Right cardiac atrium (tissue), 5 donors: ENCODE results near the gene DTYMK. TPM values are rescaled to one million over a fixed set of nuclear protein-coding genes. Genes with fewer than 3 reads are reported as not detected.

Source experiments
- ATAC-seq, 2 donors: fragments of 200-7000 bp; cut with Tn5 transposase; one replicate each; pipeline versions ENCODE4 v1.8.0 to v1.9.1; 2020; ENCODE audit warnings: moderate library complexity in 2 of 2, mild to moderate bottlenecking in 1 of 2
- DNase-seq, 3 donors: peaks; one replicate each; pipeline ENCODE4 v3.0.0-alpha.2; 2020
- H3K27ac ChIP-seq: one replicate; pipeline ENCODE4 v1.5.1; 2013; ENCODE audit warnings: mild to moderate bottlenecking, low read length, control low read depth, moderate library complexity
- H3K27me3 ChIP-seq: one replicate; pipeline ENCODE4 v1.6.1; 2013; ENCODE audit not compliant: control insufficient read depth, insufficient read depth
- H3K4me1 ChIP-seq: one replicate; pipeline ENCODE4 v1.6.1; 2013; ENCODE audit warnings: low read length; ENCODE audit not compliant: control insufficient read depth, insufficient read depth
- H3K4me3 ChIP-seq: one replicate; pipeline ENCODE4 v1.5.1; 2013; ENCODE audit warnings: low read length, control low read depth
- H3K9me3 ChIP-seq: one replicate; pipeline ENCODE4 v1.6.1; 2013; ENCODE audit warnings: low read length; ENCODE audit not compliant: control insufficient read depth
- WGBS: extraction: QIAGEN DNeasy Blood & Tissue Kit; methylation state at CpG from one replicate; pipeline ENCODE4 v1.1.7; 2013; 5-methylcytosine and 5-hydroxymethylcytosine counted together
- intact Hi-C, 4 donors: fragments of 100-400 bp; cut with DNase I; formaldehyde crosslinking; loops; one replicate each; pipeline versions ENCODE4 v1.11.0 to v1.14.0; 2022 to 2023
- polyA plus RNA-seq: library from polyadenylated mRNA; stranded (reverse); fragments of 200-250 nt; gene quantifications from one replicate; pipeline ENCODE4 v1.2.3, GENCODE V29; 2013
- total RNA-seq, 4 donors: library from RNA; stranded (reverse); fragmentation: NEBNext Ultra II Directional; extraction: Animal tissue kit (Norgen Biotek cat#: 25700); gene quantifications; one replicate each; pipeline ENCODE4 v1.2.1, GENCODE V29; 2021
- donor health status: healthy with polysubstance abuse.
- donor health status: DM: no; HTN: yes; CAD: no.
- donor health status: DM: no; HTN: no; CAD: no.
- donor health status: DM: no; HTN: yes; CAD: no; lungs with severe emphysema.
- donor health status: DM: yes; HTN: yes; CAD: no.

DTYMK gene
- total and polyA plus RNA-seq, 5 donors, result 7.3 to 11.4 (median 9.6) TPM

GRCh38 chr2:241645056-241645914 lies 41.3 kb downstream of the DTYMK start:
- Histone ChIP-seq H3K27ac (no peak overlapping the region), H3K27me3 (no peaks in the 10 kb centered on the region), H3K4me3 (no peak overlapping the region), H3K9me3 (no peaks in the 10 kb centered on the region), H3K4me1 (no peaks in the 10 kb centered on the region)
- DNase-seq (peak in 1 of 3 donors; percentile 19), ATAC-seq (no peak)
- intact Hi-C loops, result no loop called here
- WGBS, result 81% methylated on average over 26 of the region's 26 CpGs

- intact Hi-C loops, result no loop called here
Measured at GRCh38 chr2:241641631-241642030, 45.0 kb downstream of the DTYMK start.

GRCh38 chr2:241640165-241640795 lies 46.3 kb downstream of the DTYMK start:
- DNase-seq, result no peak
- intact Hi-C loops, result no loop called here
- Histone ChIP-seq H3K27ac (no peak overlapping the region), H3K4me3 (no peak overlapping the region), H3K4me1 (no peaks in the 10 kb centered on the region), H3K9me3 (no peaks in the 10 kb centered on the region), H3K27me3 (no peaks in the 10 kb centered on the region)
- 87% methylated on average over 8 of the region's 8 CpGs for WGBS
- ATAC-seq, result no peak

More at GRCh38 chr2:241641631-241642030, 45.0 kb downstream of the DTYMK start:
- no peak overlapping the region for H3K4me3 ChIP-seq
- H3K9me3 ChIP-seq, result no peaks in the 10 kb centered on the region
- no peaks in the 10 kb centered on the region for H3K27me3 ChIP-seq
- ATAC-seq (no peak), DNase-seq (peak in 1 of 3 donors; percentile 16)
- H3K4me1 ChIP-seq, result no peaks in the 10 kb centered on the region
- no peak overlapping the region for H3K27ac ChIP-seq
- WGBS, result 58% methylated on average over 2 of the region's 2 CpGs

GRCh38 chr2:241639385-241639784 lies 47.2 kb downstream of the DTYMK start:
- intact Hi-C loops, result loop anchor here in 2 of 4 donors (10.0 kb wide), 1 partner anchor 135 kb away; the partner anchor contains the start of gene STK25 (in 2 of the 2)
- peaks cover 2% of the 10 kb centered on the region for H3K4me1 ChIP-seq
- no peak for ATAC-seq
- H3K9me3 ChIP-seq, result no peaks in the 10 kb centered on the region
- H3K27me3 ChIP-seq, result no peaks in the 10 kb centered on the region
- no peak overlapping the region for H3K27ac ChIP-seq
- H3K4me3 ChIP-seq, result no peak overlapping the region
- no peak for DNase-seq
- WGBS, result 98% methylated on average over 7 of the region's 7 CpGs

GRCh38 chr2:241638940-241639339 lies 47.7 kb downstream of the DTYMK start:
- intact Hi-C loops, result loop anchor here in 2 of 4 donors (10.0 kb wide), 1 partner anchor 134 kb away; the partner anchor contains the start of gene STK25 (in 2 of the 2)
- H3K4me3 ChIP-seq, result no peak overlapping the region

GRCh38 chr2:241637795-241638660 lies 48.6 kb downstream of the DTYMK start:
- peak overlapping the region; percentile 88 for H3K4me3 ChIP-seq
- WGBS, result under 1% methylated on average over 67 of the region's 67 CpGs
- H3K4me1 ChIP-seq, result peaks cover 2% of the 10 kb centered on the region
- intact Hi-C loops, result loop anchor here in 2 of 4 donors (10.0 kb wide), 1 partner anchor 133 kb away; the partner anchor contains the start of gene STK25 (in 2 of the 2)
- no peaks in the 10 kb centered on the region for H3K27me3 ChIP-seq
- H3K27ac ChIP-seq, result peak overlapping the region; percentile 49
- ATAC-seq (no peak), DNase-seq (no peak)
- H3K9me3 ChIP-seq, result no peaks in the 10 kb centered on the region

More at GRCh38 chr2:241638940-241639339, 47.7 kb downstream of the DTYMK start:
- DNase-seq (peak in 1 of 3 donors; percentile 65), ATAC-seq (no peak)
- no peak overlapping the region for H3K27ac ChIP-seq
- no peaks in the 10 kb centered on the region for H3K27me3 ChIP-seq
- no peaks in the 10 kb centered on the region for H3K9me3 ChIP-seq
- H3K4me1 ChIP-seq, result peaks cover 2% of the 10 kb centered on the region
- WGBS, result 96% methylated on average over 14 of the region's 14 CpGs

GRCh38 chr2:241637018-241637794 lies 49.4 kb downstream of the DTYMK start, which contains the start of the genes ATG4B and THAP4:
Gene ATG4B (plus strand): TSS chr2:241637693. CDS start chr2:241637715, 22 bp downstream.
Gene THAP4 (minus strand): TSS chr2:241637158. CDS start chr2:241637017, 141 bp downstream.
- Histone ChIP-seq H3K9me3 (no peaks in the 10 kb centered on the region), H3K27ac (peak within 1 kb of the TSS; percentile 83), H3K4me3 (peak within 1 kb of the TSS; percentile 88), H3K27me3 (no peaks in the 10 kb centered on the region), H3K4me1 (peaks cover 2% of the 10 kb centered on the region)
- intact Hi-C loops, result loop anchor here in 2 of 4 donors (10.0 kb wide), 1 partner anchor 132 kb away; the partner anchor contains the start of gene STK25 (in 2 of the 2)
- DNase-seq (peak; percentile 88 to 95 (median 95)), ATAC-seq (peak; percentile 90 to 91)
- WGBS, result under 1% methylated on average over 123 of the region's 123 CpGs

- peak overlapping the region; percentile 88 for H3K4me3 ChIP-seq
- H3K9me3 ChIP-seq, result no peaks in the 10 kb centered on the region
- peak overlapping the region; percentile 83 for H3K27ac ChIP-seq
- peak; percentile 46 to 78 (median 75) for DNase-seq
- under 1% methylated on average over 97 of the region's 97 CpGs for WGBS
- intact Hi-C loops, result loop anchor here in 2 of 4 donors (10.0 kb wide), 1 partner anchor 132 kb away; the partner anchor contains the start of gene STK25 (in 2 of the 2)
- peaks cover 2% of the 10 kb centered on the region for H3K4me1 ChIP-seq
- no peaks in the 10 kb centered on the region for H3K27me3 ChIP-seq
- ATAC-seq, result peak; percentile 47 to 57
Measured at GRCh38 chr2:241636182-241637017, 50.2 kb downstream of the DTYMK start.

GRCh38 chr2:241635756-241636155 lies 50.9 kb downstream of the DTYMK start:
- intact Hi-C loops, result loop anchor here in 2 of 4 donors (10.0 kb wide), 1 partner anchor 131 kb away; the partner anchor contains the start of gene STK25 (in 2 of the 2)
- 21% methylated on average over 6 of the region's 6 CpGs for WGBS
- Histone ChIP-seq H3K9me3 (no peaks in the 10 kb centered on the region), H3K27me3 (no peaks in the 10 kb centered on the region), H3K4me1 (peaks cover 2% of the 10 kb centered on the region), H3K27ac (no peak overlapping the region), H3K4me3 (peak overlapping the region; percentile 88)
- no peak for ATAC-seq
- DNase-seq, result no peak
